Panc1 (cell line): ENCODE data around the gene CACNA1C. TPM values are rescaled to one million over a fixed set of nuclear protein-coding genes. Genes with fewer than 3 reads are reported as not detected.

Source experiments
- ATAC-seq: fragments of 200-7000 bp; cut with Tn5 transposase; 2 replicates; pipeline ENCODE4 v1.9.1; 2020; ENCODE audit warnings: mild to moderate bottlenecking, moderate library complexity
- BruUV-seq: library from RNA; stranded (reverse); fragments of 400-500 nt; replicated peaks from 2 replicates; lab custom pipeline; 2021; lab: Mats Ljungman, UMichigan
- CTCF ChIA-PET: fragments of 300-600 bp; sonication (Branson Sonifier 250); formaldehyde crosslinking; loops from one replicate; lab custom pipeline; 2022; ENCODE audit warnings: antibody characterized with exemption; lab: Charles Lee
- POLR2A ChIA-PET: fragments of 300-600 bp; sonication (Branson Sonifier 250); formaldehyde crosslinking; loops from one replicate; lab custom pipeline; 2022; ENCODE audit warnings: antibody characterized with exemption; lab: Charles Lee
- DNase-seq: peaks from one replicate; pipeline ENCODE4 v3.0.0-alpha.2; 2010; ENCODE audit warnings: low read depth, low spot score
- H3K27ac ChIP-seq: 2 replicates; pipeline ENCODE4 v1.5.1; 2011; ENCODE audit warnings: mild to moderate bottlenecking, low read length, inconsistent platforms
- H3K27me3 ChIP-seq: fragments of 200-500 bp; sonication (Bioruptor generic); 2 replicates; pipeline ENCODE4 v1.6.0; 2014; ENCODE audit warnings: low read length, inconsistent platforms; ENCODE audit not compliant: control insufficient read depth, insufficient read depth
- H3K36me3 ChIP-seq: fragments of 200-500 bp; sonication (Bioruptor generic); 2 replicates; pipeline ENCODE4 v1.5.1; 2014; ENCODE audit warnings: inconsistent platforms, mild to moderate bottlenecking, low read length, moderate library complexity; ENCODE audit not compliant: control insufficient read depth, insufficient read depth
- H3K4me1 ChIP-seq: 2 replicates; pipeline ENCODE4 v1.5.1; 2011; ENCODE audit warnings: inconsistent platforms, mild to moderate bottlenecking, low read length, moderate library complexity; ENCODE audit not compliant: control insufficient read depth, insufficient read depth
- H3K4me3 ChIP-seq, 2 experiments: 2 replicates each; pipeline ENCODE4 v1.5.1; 2011 to 2012; ENCODE audit warnings: low read depth in 2 of 2, low read length in 2 of 2, mild to moderate bottlenecking in 2 of 2, inconsistent platforms in 1 of 2, moderate library complexity in 1 of 2
- H3K9me3 ChIP-seq: fragments of 200-500 bp; sonication (Bioruptor generic); 2 replicates; pipeline ENCODE4 v1.5.1; 2014; ENCODE audit warnings: low read depth, mild to moderate bottlenecking, inconsistent platforms, low read length, moderate library complexity; ENCODE audit not compliant: control insufficient read depth, insufficient read depth
- CTCF ChIP-seq: fragments of 450-650 bp; IDR thresholded peaks from 2 replicates; pipeline ENCODE4 v1.5.1; 2017; ENCODE audit warnings: mild to moderate bottlenecking
- POLR2AphosphoS5 ChIP-seq: IDR thresholded peaks from 2 replicates; pipeline ENCODE4 v1.6.1; 2012; ENCODE audit warnings: mild to moderate bottlenecking, low read depth, low read length, moderate library complexity
- REST ChIP-seq, 2 experiments: IDR thresholded peaks; 2 replicates each; pipeline ENCODE4 v1.6.1; 2011 to 2012; ENCODE audit warnings: low read depth in 2 of 2, control low read depth in 1 of 2, low read length in 1 of 2, mild to moderate bottlenecking in 1 of 2, moderate library complexity in 1 of 2; ENCODE audit not compliant: insufficient read depth in 1 of 2
- SIN3A ChIP-seq: IDR thresholded peaks from 2 replicates; pipeline ENCODE4 v1.6.1; 2012; ENCODE audit warnings: low read depth, mild to moderate bottlenecking, low read length, moderate library complexity, borderline replicate concordance; ENCODE audit not compliant: insufficient read depth
- TCF7L2 ChIP-seq: IDR thresholded peaks from 2 replicates; pipeline ENCODE4 v1.6.1; 2011; ENCODE audit warnings: mild to moderate bottlenecking, low read depth, low read length, inconsistent platforms
- in situ Hi-C: cut with HindIII; loops from 2 replicates; pipeline ENCODE4 v1.10.0; 2016; ENCODE audit warnings: low sequenced_read_pairs, low pct_unique_long_range_greater_than_20kb
- intact Hi-C: fragments of 100-400 bp; cut with micrococcal nuclease; formaldehyde crosslinking; loops from one replicate; pipeline ENCODE4 v1.10.0; 2022; ENCODE audit not compliant: unreplicated experiment
- total RNA-seq: library from RNA; stranded (reverse); gene quantifications from one replicate; pipeline ENCODE4 v1.2.1, GENCODE V29; 2021; ENCODE audit not compliant: unreplicated experiment

Gene CACNA1C
- total RNA-seq, 1 experiment from 2014 or later, result 0.03 TPM

GRCh38 chr12:2561367-2561766, 508.6 kb downstream of the CACNA1C start:
- no peak overlapping the region for H3K27ac ChIP-seq
- H3K36me3 ChIP-seq, result no peaks in the 10 kb centered on the region
- ChIA-PET POLR2A (no interaction called here), CTCF (no interaction called here)
- no peak for DNase-seq
- intact Hi-C loops (no loop called here), in situ Hi-C loops (no loop called here)
- H3K27me3 ChIP-seq, result peaks cover 2% of the 10 kb centered on the region; the same call in 1 of the 2 replicates
- H3K4me1 ChIP-seq, result no peaks in the 10 kb centered on the region
- ATAC-seq, result no peak
- TF ChIP-seq CTCF (no peak), POLR2AphosphoS5 (no peak), REST (IDR thresholded peaks at IDR 0.05; ENCODE audit: insufficient read depth in 1 of 2, low read depth in 2 of 2, low read length in 1 of 2) (no peak), SIN3A (no peak)
- no peaks in the 10 kb centered on the region for H3K9me3 ChIP-seq
- BruUV-seq, result no TSS peak
- no peak overlapping the region for H3K4me3 ChIP-seq

GRCh38 chr12:2562400-2562799, 509.6 kb downstream of the CACNA1C start:
- H3K4me3 ChIP-seq, result no peak overlapping the region
- H3K36me3 ChIP-seq, result no peaks in the 10 kb centered on the region
- intact Hi-C loops (no loop called here), in situ Hi-C loops (no loop called here)
- CTCF ChIA-PET, result no interaction called here
- DNase-seq (no peak), ATAC-seq (no peak)
- no peaks in the 10 kb centered on the region for H3K9me3 ChIP-seq
- POLR2A ChIA-PET, result no interaction called here
- no TSS peak for BruUV-seq
- no peak overlapping the region for H3K27ac ChIP-seq
- TF ChIP-seq CTCF (no peak), SIN3A (no peak), REST (IDR thresholded peaks at IDR 0.05; ENCODE audit: insufficient read depth in 1 of 2, low read depth in 2 of 2, low read length in 1 of 2) (no peak), TCF7L2 (no peak), POLR2AphosphoS5 (no peak)
- no peaks in the 10 kb centered on the region for H3K4me1 ChIP-seq
- no peaks in the 10 kb centered on the region; the same call in 1 of the 2 replicates for H3K27me3 ChIP-seq
